ENCODE measurements around the gene FAM117B.

Gene FAM117B

GRCh38 chr2:202604699-202605098, 30.1 kb upstream of the FAM117B start:
- DNase-seq (ENCODE audit: low read depth), result no peak
- no peak overlapping the region for H3K4me3 ChIP-seq (ENCODE audit: low read depth, low read length)
- no peak for TF ChIP-seq CTCF (IDR thresholded peaks at IDR 0.05; ENCODE audit: low read depth, low read length, missing control alignments)
- in situ Hi-C loops (cut with HindIII; ENCODE audit: low sequenced_read_pairs), result no loop called here

GRCh38 chr2:202605174-202605573, 29.6 kb upstream of the FAM117B start:
- DNase-seq (ENCODE audit: low read depth), result no peak
- H3K4me3 ChIP-seq (ENCODE audit: low read depth, low read length), result no peak overlapping the region
- in situ Hi-C loops (cut with HindIII; ENCODE audit: low sequenced_read_pairs), result no loop called here
- TF ChIP-seq CTCF (IDR thresholded peaks at IDR 0.05; ENCODE audit: low read depth, low read length, missing control alignments), result no peak

GRCh38 chr2:202608142-202608852, 26.5 kb upstream of the FAM117B start:
- no peak for TF ChIP-seq CTCF (IDR thresholded peaks at IDR 0.05; ENCODE audit: low read depth, low read length, missing control alignments)
- no peak overlapping the region for H3K4me3 ChIP-seq (ENCODE audit: low read depth, low read length)
- in situ Hi-C loops (cut with HindIII; ENCODE audit: low sequenced_read_pairs), result no loop called here
- no peak for DNase-seq (ENCODE audit: low read depth)

- no peak for TF ChIP-seq CTCF (IDR thresholded peaks at IDR 0.05; ENCODE audit: low read depth, low read length, missing control alignments)
- no peak overlapping the region for H3K4me3 ChIP-seq (ENCODE audit: low read depth, low read length)
- in situ Hi-C loops (cut with HindIII; ENCODE audit: low sequenced_read_pairs), result no loop called here
- no peak for DNase-seq (ENCODE audit: low read depth)
Measured at GRCh38 chr2:202609381-202610145, 25.2 kb upstream of the FAM117B start.

- in situ Hi-C loops (cut with HindIII; ENCODE audit: low sequenced_read_pairs), result no loop called here
- no peak for TF ChIP-seq CTCF (IDR thresholded peaks at IDR 0.05; ENCODE audit: low read depth, low read length, missing control alignments)
- no peak overlapping the region for H3K4me3 ChIP-seq (ENCODE audit: low read depth, low read length)
- no peak for DNase-seq (ENCODE audit: low read depth)
Measured at GRCh38 chr2:202610380-202610779, 24.4 kb upstream of the FAM117B start.

GRCh38 chr2:202612145-202612544, 22.6 kb upstream of the FAM117B start:
- DNase-seq (ENCODE audit: low read depth), result no peak
- H3K4me3 ChIP-seq (ENCODE audit: low read depth, low read length), result no peak overlapping the region
- in situ Hi-C loops (cut with HindIII; ENCODE audit: low sequenced_read_pairs), result no loop called here
- no peak for TF ChIP-seq CTCF (IDR thresholded peaks at IDR 0.05; ENCODE audit: low read depth, low read length, missing control alignments)
